Urothelium cell line (cell line): ENCODE results near the gene AGBL1.

Experiments used
- DNase-seq: peaks from one replicate; pipeline ENCODE4 v3.0.0; 2011; ENCODE audit warnings: low spot score, mixed read lengths
- FAIRE-seq: peaks from 2 replicates; lab custom pipeline; 2011; peaks lifted over from hg19 to GRCh38; lab: Jason Lieb, UNC

The AGBL1 gene

GRCh38 chr15:86079508-86080266 lies at the start of gene AGBL1:
Gene AGBL1, plus strand, starts transcription at chr15:86079871.
- FAIRE-seq, result no peak
- no peak for DNase-seq

DNA sequence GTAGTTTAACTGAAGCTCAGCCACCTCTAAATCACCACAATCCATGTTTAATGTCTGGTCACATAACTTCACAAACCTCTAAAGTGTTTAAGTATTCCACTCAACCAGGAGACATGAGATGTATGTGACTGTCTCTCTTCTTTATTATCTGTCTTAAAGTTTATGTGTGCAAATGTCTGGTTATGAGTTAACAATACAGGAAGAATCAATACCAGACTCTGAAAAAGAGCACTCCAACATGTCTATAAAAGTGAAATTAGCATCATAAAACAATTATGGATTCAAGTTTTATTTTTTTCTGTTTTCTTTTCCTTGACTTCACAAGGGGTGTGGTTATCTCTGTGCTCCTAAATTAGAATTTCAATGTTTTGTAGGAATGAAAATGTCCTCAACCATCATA lies 44.8 kb upstream of the AGBL1 start:
- DNase-seq (no peak), FAIRE-seq (no peak)

DNA sequence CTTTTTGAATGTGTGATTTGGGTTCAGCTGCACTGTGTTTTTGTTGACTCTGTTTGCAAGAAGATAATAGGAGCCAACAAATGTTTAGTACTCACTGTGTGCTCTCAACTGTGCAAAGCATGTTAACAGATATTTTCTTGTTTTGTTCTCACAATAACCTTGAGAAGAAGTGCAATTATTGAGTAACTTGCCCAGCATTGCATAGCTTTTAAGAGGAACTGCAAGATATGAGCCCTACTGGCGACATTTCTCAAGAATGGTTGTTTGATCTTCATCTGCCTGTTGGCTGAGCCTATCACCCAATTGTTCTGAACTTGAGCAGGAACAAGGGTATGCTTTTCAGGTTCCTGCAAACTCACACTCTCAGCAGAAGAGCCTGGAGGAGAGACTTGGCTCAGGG lies 43.4 kb upstream of the AGBL1 start:
- FAIRE-seq, result no peak

GRCh38 chr15:86038491-86038890 lies 41.2 kb upstream of the AGBL1 start:
- FAIRE-seq (no peak), DNase-seq (no peak)

More for the DNA sequence above, 43.4 kb upstream of the AGBL1 start:
- DNase-seq, result no peak

DNA sequence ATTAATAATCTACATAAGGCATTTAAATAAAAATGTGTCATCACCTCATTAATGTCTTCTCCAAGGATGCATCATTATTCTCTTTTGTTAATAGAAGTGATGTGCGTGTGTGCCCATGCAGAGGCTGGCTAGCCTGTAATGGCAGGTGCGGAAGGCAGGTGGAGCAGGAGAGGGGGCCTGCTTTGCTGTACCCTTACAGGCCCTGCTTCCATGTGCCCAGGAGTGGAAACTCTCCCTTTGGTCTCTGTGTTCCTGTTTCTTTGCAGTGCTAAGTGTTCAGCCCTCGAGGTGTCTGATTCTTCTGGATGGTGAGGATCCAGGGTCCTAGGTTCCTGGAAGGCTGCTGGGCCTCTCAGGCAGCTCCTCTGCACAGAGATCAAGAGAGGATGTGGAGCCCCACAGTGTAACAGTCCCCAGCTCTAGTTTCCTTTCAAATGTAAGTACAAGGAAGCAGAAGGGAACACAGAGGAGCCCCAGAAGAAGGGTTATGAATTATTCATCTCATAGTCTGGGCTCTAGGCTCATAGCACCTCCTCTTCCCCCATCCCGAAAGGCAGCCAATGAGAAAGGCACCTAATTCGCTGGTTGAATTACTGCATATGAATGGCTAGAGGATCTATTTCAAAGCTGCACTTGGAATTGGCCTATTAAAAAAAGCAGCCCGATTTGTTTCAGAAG lies 39.2 kb upstream of the AGBL1 start:
- DNase-seq (no peak), FAIRE-seq (no peak)

DNA sequence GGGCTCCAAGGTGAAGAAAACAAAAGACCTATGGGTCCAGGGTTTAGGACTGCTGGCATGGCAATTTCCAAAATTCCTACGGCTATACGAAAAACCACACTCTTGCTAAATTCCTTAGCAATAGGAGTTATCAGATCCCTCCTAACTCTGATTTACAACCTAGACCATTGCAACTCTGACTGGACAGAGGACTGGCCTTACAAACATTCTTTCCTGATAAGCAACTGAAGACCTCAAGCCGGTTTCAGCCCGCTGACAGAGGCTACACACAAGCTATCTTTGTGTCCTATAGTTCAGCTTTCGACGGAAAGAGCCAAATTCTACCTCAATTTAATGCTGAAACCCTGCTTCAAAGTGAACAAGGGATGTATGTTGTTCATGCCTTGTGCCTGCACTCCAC lies 38.3 kb upstream of the AGBL1 start:
- DNase-seq (no peak), FAIRE-seq (no peak)

GRCh38 chr15:86042226-86042625 lies 37.4 kb upstream of the AGBL1 start:
- FAIRE-seq, result no peak
- DNase-seq, result no peak

GRCh38 chr15:86044981-86045380 lies 34.7 kb upstream of the AGBL1 start:
- DNase-seq (no peak), FAIRE-seq (no peak)

- no peak for DNase-seq
- FAIRE-seq, result no peak
These were observed 25.3 kb upstream of the AGBL1 start for GRCh38 chr15:86054338-86054737.

DNA sequence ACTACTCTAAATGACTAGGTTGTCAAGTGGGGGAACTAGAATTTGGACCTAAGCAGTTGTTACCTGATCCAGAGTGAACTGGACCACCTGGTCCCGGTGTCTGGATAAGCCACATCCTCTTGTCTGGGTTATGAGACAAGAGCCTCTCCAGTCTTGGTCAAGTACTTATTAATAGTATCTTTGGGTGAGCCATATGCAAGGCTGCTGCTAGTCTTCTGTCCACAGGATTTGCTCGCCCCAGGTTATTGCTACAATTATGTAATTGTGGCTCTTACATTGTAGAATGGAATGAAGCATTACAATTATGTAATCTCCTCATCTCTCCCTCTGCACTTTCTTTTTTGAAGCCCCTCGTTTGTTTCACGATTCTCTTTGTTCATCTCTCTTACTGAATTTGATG lies 24.0 kb upstream of the AGBL1 start:
- DNase-seq, result no peak
- FAIRE-seq, result no peak

GRCh38 chr15:86059851-86060250 lies 19.8 kb upstream of the AGBL1 start:
- DNase-seq, result no peak
- FAIRE-seq, result no peak

- DNase-seq (no peak), FAIRE-seq (no peak)
These were observed 19.0 kb upstream of the AGBL1 start for GRCh38 chr15:86060674-86061073.

DNA sequence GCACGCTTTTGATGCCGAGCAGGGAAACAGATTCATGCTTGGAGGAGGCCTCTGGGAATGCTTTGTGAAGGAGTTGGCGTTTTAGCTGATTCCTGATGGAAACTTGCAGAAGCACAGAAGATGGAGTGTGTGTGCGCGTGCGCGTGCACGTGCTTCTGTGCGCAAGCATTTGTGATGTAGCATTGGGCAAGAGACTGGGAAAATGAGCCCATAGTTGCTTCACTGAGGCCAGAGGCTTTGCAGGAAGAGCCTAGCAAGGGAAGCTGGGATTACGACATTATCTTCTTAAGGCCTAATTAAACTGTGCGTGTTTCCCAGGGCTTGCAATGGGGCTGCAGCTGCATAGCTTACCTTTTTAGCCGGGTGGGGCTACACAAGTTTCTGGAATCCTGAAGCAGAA lies 18.1 kb upstream of the AGBL1 start:
- DNase-seq (no peak), FAIRE-seq (no peak)

GRCh38 chr15:86062646-86063243 lies 16.9 kb upstream of the AGBL1 start:
- FAIRE-seq (no peak), DNase-seq (no peak)

- FAIRE-seq (no peak), DNase-seq (no peak)
These were observed 16.1 kb upstream of the AGBL1 start for GRCh38 chr15:86063356-86064095.

- FAIRE-seq, result no peak
- no peak for DNase-seq
These were observed 15.3 kb upstream of the AGBL1 start for GRCh38 chr15:86064326-86064725.

- FAIRE-seq (no peak), DNase-seq (no peak)
These were observed 13.4 kb upstream of the AGBL1 start for GRCh38 chr15:86066174-86066834.

GRCh38 chr15:86073281-86073680 lies 6.4 kb upstream of the AGBL1 start:
- no peak for FAIRE-seq
- DNase-seq, result no peak

- FAIRE-seq (no peak), DNase-seq (no peak)
These were observed 3.2 kb upstream of the AGBL1 start for GRCh38 chr15:86076468-86076867.

DNA sequence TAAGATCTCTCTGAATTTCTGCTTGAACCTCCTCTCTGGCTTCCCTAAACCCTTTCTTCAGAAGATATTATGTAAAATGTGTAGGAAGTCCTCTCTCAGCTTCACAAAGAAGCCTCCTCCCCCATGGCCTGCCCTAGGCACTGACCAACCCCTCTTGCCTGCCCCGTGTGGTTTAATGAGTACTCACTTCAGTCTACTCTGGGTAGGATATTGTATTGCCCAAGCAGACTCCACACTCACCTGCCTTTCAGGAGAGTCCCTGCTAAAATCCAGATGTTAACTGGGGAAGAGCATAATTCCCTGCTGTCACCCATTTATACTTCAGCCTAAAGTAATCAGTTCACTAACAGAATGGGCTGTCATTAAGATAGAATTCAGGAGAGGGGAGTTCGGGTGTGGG lies 2.6 kb upstream of the AGBL1 start:
- DNase-seq, result no peak
- no peak for FAIRE-seq

DNA sequence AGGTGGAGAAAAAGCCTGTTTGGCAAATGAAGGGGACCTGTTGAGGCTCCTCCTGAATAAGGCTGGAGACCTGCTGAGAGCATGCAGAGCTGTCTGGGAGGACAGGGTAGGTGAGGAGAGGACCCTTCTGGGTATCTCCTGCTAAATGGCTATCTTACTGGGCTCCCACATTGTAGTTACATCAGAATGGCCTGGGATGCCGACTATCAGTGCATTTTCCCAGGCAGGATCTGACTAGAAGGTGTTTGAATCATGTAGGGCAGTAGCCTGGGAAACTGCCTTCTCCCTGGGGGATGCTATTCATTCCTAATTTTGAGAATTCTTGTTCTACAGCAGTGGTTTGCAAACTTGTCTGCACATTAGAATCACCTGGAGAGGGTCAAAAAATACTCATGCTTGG lies 631 bp downstream of the AGBL1 start:
- FAIRE-seq (no peak), DNase-seq (no peak)
